Measurements from ENCODE around the gene UAP1.

DNA sequence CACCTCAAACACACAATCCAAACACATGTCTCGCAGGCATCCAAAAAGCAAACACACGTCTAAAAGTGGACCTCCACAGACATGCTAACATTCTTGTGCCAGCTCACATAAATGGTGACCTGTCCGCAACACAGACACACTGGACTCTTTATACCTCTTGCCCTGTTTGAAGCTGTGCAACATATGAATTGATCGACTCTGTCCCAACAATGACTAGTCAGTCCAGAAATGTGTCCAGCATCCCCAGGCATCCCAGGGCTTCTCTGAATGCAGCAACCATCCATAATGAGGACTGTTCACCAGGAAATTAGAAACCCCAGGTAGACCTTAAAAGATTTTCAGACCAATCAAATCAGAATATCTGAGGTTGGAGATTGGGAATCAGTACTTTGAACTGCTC, 73.9 kb downstream of the UAP1 start:
- TF ChIP-seq POLR2A (IDR thresholded peaks at IDR 0.05) (no peak), EP300 (IDR thresholded peaks at IDR 0.05) (no peak)
- TF ChIP-seq, protein P1, sequence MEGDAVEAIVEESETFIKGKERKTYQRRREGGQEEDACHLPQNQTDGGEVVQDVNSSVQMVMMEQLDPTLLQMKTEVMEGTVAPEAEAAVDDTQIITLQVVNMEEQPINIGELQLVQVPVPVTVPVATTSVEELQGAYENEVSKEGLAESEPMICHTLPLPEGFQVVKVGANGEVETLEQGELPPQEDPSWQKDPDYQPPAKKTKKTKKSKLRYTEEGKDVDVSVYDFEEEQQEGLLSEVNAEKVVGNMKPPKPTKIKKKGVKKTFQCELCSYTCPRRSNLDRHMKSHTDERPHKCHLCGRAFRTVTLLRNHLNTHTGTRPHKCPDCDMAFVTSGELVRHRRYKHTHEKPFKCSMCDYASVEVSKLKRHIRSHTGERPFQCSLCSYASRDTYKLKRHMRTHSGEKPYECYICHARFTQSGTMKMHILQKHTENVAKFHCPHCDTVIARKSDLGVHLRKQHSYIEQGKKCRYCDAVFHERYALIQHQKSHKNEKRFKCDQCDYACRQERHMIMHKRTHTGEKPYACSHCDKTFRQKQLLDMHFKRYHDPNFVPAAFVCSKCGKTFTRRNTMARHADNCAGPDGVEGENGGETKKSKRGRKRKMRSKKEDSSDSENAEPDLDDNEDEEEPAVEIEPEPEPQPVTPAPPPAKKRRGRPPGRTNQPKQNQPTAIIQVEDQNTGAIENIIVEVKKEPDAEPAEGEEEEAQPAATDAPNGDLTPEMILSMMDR (IDR thresholded peaks at IDR 0.05), result no peak

Data from stomach (tissue), 4 donors.